H7 (cell line): Measurements from ENCODE around the gene OXER1. TPM values are rescaled to one million over a fixed set of nuclear protein-coding genes. Genes with fewer than 3 reads are reported as not detected.

Experiments
- DNase-seq: peaks from one replicate; pipeline ENCODE4 v3.0.0; 2012
- H3K27me3 ChIP-seq: 2 replicates; pipeline ENCODE4 v1.6.0; 2011; ENCODE audit warnings: mild to moderate bottlenecking, low read length; ENCODE audit not compliant: control insufficient read depth, insufficient read depth
- H3K36me3 ChIP-seq: replicated peaks from 2 replicates; pipeline ENCODE4 v1.5.1; 2011; ENCODE audit warnings: low read length; ENCODE audit not compliant: control insufficient read depth, insufficient read depth
- H3K4me3 ChIP-seq: 2 replicates; pipeline ENCODE4 v1.5.1; 2011; ENCODE audit warnings: low read depth, mild to moderate bottlenecking, control low read depth, low read length, moderate library complexity; ENCODE audit not compliant: insufficient read depth
- total RNA-seq: library from RNA; depleted of rRNA; stranded (reverse); fragments of >200 nt; shearing (Covaris generic); gene quantifications from 2 replicates; pipeline ENCODE4 v1.2.3, GENCODE V29; 2014

Gene OXER1
- total RNA-seq, 1 experiment from 2014 or later, result 0.69 TPM

DNA sequence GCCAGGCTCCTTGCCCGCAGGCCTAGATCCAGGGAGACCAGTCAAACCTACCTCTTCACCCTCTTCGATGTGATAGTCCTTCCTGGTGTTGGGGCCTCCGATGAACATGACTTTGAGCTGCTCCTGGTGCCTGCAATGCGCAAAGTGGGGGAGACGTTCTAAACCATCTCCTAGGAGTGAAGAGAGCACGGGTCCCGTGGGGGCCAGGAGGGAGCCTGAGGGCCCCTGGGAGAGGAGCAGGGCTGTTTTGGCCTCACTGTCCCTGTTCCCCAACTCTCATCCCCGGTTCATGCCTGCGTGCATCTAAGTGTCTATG is 24.5 kb upstream of the OXER1 start:
- peaks cover 8% of the 10 kb centered on the region for H3K27me3 ChIP-seq
- no peak overlapping the region for H3K4me3 ChIP-seq
- no peaks in the 10 kb centered on the region for H3K36me3 ChIP-seq
- no peak for DNase-seq

DNA sequence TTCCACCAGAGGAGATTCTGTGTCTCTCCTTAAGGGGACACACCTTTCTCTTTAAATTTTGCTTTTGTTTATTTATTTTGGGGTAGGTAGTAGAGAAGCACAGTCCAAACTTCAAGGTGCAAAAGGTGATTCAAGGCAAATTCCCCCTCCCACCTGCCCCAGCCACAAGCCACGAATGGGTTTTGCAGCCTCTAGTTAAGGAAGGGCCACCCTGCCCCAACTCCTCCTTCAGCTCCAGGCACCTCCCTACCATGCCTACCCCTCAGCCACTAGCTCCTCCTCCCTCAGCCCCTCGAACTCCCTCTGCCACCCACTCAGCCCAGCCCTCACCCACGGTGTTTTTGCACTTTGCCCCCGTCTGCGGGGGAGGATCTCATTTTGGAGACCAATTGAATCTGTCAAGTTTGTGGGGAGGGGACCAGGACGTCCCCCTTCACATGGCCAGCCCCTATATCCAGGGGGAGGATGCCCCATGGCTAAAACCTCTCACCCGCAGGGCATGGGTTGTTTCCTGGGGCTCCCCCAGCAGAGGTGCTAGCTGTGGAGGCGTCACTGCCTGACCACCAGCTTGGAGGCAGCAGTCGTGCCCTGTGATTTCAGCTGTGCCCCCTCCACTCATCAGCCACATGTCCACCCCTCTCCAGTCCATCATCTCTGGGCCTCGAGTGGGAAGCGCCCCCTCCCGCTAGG is 24.0 kb upstream of the OXER1 start:
- no peak overlapping the region for H3K4me3 ChIP-seq
- H3K27me3 ChIP-seq, result peaks cover 8% of the 10 kb centered on the region
- no peaks in the 10 kb centered on the region for H3K36me3 ChIP-seq
- peak; percentile 31 for DNase-seq

DNA sequence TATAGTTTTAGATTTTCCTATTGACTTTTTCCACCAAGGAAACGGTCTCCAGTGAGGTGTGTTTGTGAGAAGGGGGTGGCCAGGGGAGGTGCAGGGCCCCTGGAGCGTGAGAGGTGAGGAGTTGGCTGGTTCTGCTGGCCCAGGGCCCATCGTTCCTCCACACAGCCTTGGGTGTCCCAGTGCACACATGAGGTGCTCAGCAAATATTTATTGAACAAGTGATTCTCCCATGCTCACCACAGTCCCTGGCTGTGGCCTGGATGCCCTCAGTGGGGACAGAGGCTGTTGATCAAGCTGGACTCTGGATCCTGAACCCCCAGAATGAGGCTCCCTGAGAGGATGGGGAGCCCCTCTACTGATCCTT is 23.5 kb upstream of the OXER1 start:
- Histone ChIP-seq H3K4me3 (no peak overlapping the region), H3K27me3 (peaks cover 8% of the 10 kb centered on the region), H3K36me3 (no peaks in the 10 kb centered on the region)
- DNase-seq, result no peak

DNA sequence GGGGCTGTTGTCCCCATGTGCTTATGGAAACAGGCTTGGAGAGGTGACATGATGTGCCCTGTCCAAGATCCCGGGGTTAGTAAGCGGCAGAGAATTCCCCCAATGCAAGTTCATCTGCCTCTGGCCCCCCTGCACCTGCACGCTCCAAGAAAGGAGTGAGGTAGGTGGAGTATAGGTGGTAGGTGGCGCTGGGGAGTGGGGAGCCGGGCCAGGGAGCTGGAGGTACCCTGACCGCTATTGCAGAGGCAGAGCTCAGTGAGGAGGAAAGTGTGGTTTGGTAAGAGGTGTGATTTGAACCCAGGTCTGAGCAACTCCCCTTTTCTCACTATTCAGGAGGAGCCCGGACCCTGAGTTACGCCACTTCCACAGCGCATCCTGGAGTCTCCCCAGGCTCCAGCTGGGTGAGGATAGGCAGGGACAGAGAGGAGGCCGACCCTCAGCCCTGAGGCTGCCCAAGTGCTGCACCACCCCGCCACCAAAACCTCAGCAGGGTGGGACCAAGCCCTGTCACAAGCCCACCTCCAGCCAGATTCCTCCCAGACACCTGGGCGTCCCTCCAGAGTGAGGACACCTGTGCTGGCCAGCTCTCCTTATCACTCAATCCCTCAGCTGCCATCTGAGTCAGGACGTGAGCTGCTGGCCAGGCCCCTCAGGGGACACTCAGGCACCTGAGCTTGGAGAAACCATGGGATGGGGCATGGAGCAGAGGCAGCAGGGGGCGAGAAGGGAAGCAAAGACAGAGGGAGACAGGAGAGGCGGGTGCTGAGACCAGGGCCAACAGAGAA is 22.8 kb upstream of the OXER1 start:
- Histone ChIP-seq H3K27me3 (peaks cover 4% of the 10 kb centered on the region), H3K4me3 (no peak overlapping the region), H3K36me3 (no peaks in the 10 kb centered on the region)
- DNase-seq, result peak; percentile 63

DNA sequence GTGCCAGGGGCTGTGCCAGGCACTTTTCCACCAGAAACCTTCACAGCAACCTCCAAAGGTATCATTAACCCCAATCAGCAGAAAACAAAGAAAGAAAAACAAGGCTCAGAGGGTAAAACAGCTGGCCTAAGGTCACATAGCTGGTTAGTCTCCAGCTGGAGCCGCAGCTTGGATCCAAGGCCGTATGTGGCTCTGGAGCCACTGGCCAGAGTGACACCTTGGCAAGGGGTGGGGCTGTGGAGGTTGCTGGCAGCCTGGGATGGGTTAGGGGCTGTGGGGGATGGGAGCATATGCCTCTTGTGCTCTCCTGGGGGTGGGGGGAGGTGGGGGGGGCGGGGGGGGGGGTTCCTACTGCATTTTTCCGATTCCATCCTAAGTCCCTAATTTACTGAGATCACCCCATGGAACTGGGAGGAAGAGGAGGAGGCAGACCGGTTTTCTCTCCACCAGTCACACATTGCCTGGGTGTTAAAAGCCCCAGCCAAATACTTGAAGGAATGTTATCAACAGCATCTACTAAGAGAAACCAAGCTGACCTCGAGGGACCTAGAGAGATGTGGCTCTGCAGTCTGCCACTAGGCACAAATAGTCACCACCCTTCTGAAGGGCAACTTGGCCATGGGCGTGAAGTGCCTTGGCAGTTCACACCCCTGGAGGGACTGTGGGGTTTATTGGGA is 20.4 kb upstream of the OXER1 start:
- DNase-seq, result peak; percentile 42
- no peaks in the 10 kb centered on the region for H3K36me3 ChIP-seq
- no peak overlapping the region for H3K4me3 ChIP-seq
- H3K27me3 ChIP-seq, result no peaks in the 10 kb centered on the region

DNA sequence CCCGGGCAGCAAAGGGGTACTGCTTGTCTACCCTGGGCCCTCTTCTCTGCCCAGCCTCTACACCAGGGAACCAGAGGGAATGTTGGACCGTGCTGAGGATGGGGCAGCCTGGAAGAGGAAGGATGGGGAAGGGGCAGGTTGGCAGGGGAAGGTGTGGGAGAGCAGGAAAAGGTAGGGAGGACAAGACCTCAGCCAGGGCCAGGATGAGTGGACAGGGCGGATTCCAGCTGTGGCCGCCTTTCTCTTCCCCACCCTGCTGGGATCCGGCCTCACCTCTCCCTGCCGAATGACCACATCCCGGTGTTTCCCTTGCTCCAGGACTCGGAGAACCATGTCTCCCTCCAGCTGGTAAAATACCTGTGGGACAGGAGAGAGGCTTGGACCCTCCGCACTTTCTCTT is 19.6 kb upstream of the OXER1 start:
- DNase-seq, result no peak
- H3K36me3 ChIP-seq, result no peaks in the 10 kb centered on the region
- H3K27me3 ChIP-seq, result no peaks in the 10 kb centered on the region
- H3K4me3 ChIP-seq, result no peak overlapping the region

DNA sequence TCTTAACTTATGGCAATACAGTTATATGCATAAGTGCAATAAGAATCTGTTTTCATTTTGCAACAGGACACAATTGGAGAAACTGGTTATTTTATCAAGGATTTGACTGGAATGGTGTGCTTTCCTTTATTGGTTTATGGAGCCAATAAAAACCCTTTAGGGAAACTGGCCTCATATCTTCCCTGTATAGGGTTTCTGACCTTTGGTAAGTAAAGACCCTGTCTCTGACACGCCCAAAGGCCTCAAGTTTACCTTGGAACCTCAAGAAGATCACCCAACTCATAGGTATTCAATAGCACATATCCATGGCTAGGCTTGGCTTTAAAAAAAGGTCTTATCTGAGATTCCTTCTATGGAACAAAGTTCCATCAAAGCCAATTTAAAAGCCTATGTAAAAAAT is 17.2 kb upstream of the OXER1 start:
- Histone ChIP-seq H3K36me3 (no peaks in the 10 kb centered on the region), H3K4me3 (no peak overlapping the region), H3K27me3 (no peaks in the 10 kb centered on the region)
- no peak for DNase-seq

DNA sequence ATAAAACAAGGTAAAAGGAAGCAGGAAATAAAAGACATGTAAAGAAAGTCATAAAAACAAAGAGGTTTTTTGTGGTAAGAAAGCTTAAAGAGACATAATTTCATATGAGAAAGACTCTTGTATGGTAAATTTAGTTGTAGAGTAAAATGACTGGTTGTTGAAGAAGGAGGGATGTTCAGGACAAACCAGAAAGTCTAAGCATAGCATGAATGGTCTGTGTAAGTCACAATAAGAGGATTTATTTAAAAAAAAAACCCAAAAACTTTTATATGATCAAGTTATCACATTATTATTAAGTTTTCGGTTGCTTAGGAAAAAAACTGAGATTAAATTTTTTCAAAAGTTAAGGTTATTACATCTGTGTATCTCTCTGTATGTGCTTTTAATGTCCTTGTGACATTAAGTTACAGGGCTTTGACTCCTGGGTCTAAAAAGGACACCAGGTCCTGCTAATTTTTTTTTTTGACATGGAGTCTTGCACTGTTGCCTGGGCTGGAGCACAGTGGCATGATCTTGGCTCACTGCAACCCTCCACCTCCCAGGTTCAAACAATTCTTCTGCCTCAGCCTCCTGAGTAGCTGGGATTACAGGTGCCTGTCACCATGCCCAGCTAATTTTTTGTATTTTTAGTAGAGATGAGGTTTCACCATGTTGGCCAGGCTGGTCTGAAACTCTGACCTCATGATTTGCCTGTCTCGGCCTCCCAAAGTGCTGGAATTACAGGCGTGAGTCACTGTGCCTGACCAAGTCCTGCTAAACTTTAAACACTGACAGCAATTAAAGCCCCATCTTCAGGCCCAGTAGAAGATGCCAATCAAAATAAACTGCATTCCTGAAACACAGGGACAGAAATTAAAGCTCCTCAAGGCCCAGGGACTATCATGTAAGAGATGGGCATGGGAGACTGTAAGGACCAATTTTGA is 14.2 kb upstream of the OXER1 start:
- H3K4me3 ChIP-seq, result no peak overlapping the region
- H3K27me3 ChIP-seq, result no peaks in the 10 kb centered on the region
- no peak for DNase-seq
- H3K36me3 ChIP-seq, result no peaks in the 10 kb centered on the region

DNA sequence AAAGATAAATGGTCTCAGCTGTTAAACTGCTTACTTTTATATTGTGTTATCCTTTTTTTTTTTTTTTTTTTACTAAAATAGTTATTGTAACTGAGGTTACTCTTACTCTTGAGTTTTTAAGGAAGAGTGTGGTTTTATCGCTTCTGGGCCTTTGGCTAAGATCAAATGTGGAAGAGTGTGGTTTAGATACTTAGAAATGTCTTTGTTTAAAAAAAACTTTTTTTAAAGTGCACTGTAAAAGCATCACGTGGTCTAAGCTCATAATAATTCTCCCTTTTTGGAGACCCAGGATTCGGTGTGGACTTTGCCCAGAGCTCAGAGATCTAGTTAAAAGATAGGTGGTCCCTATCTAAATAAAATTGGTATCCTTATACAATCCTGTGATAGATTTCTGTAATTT is 11.9 kb upstream of the OXER1 start:
- DNase-seq, result no peak
- no peak overlapping the region for H3K4me3 ChIP-seq
- no peaks in the 10 kb centered on the region for H3K27me3 ChIP-seq
- H3K36me3 ChIP-seq, result no peaks in the 10 kb centered on the region

DNA sequence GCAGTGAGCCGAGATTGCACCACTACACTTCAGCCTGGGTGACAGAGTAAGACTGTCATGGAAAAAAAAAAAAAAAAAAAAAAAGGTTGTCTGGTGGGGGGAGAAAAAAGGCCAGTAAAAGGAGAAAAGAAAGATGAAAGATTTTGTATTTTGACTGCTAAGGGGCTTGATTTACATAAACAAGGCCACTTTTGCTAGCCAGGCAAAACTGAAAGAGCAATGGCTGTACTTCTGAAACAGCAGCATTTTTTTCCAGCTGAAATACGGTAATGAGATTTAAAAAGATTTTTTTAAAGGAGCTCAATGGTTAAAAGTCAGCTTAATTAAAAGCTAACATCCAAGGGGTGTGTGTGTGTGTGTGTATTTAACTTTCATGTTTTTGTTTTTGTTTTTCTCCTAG is 11.3 kb upstream of the OXER1 start:
- no peaks in the 10 kb centered on the region for H3K36me3 ChIP-seq
- DNase-seq, result no peak
- H3K27me3 ChIP-seq, result no peaks in the 10 kb centered on the region
- no peak overlapping the region for H3K4me3 ChIP-seq

DNA sequence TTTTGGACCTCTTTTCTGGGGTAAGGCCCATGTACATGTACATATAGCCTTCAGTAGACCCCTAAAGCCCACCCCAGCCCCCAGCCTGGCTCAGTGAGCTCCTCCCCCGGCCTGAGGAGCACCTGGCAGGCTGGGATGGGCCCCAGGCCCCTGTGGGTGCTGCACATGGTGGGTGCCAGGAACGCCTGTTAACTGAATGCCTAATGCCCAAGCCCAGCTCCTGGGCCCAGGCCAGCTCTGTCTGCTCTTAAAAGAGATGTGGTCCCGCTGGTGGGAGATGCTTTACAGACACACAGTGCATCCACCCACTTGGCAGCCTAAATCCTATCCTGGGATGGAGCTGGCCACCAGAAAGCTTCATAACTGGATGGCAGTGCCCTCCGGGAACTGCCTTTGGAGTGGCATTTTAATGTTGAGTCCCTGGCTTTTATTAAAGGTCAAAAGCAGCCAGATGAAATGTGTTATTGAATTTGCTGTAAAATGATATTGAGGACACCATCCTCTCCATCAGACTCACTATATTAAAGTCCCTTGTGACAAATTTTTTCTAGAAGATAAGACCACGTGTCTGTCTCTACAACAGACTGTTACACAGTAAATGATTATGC is 7.7 kb upstream of the OXER1 start:
- no peaks in the 10 kb centered on the region for H3K27me3 ChIP-seq
- no peaks in the 10 kb centered on the region; the same call in 1 of the 2 replicates for H3K36me3 ChIP-seq
- H3K4me3 ChIP-seq, result no peak overlapping the region
- peak; percentile 26 for DNase-seq

DNA sequence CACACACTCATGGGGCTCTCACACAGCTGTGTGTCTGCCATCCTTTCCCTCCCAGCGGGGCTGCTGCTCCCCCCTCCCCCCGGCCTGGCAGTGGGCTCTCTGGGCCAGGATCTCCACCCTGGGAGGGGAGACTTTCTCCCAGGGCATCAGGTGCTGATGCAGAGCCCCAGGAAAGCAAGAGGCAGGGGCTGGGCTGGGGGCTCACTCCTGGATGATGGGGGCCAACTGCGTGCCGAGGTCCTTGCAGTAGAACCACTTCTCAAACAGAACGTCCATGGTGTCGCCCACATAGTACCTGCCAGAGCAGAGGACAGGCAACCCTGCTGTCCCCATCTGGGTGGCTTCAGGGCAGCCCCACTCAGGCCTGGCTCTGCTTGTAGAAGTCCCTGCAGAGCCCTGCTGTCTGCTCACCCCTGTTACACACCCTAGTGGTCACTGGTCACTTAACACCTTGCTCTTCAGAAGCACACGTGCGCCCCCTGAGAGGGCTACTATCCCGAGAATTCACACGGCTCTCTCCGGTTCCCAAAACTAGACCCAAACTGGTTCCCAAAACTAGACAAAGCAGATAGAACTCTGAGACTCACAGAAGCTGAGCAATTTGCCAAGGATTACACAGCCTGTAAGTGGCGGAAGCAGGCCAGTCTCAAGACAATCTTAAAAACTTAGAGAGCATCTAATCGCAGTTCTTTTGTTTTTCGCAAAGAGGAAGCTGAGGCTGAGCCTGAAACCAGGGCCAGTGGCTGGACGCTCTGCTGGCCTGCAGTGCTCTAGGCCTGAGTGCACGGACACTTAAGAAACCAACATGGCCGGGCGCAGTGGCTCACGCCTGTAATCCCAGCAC is 6.6 kb upstream of the OXER1 start:
- Histone ChIP-seq H3K4me3 (no peak overlapping the region), H3K27me3 (no peaks in the 10 kb centered on the region), H3K36me3 (no peaks in the 10 kb centered on the region; the same call in 1 of the 2 replicates)
- peak; percentile 94 for DNase-seq

DNA sequence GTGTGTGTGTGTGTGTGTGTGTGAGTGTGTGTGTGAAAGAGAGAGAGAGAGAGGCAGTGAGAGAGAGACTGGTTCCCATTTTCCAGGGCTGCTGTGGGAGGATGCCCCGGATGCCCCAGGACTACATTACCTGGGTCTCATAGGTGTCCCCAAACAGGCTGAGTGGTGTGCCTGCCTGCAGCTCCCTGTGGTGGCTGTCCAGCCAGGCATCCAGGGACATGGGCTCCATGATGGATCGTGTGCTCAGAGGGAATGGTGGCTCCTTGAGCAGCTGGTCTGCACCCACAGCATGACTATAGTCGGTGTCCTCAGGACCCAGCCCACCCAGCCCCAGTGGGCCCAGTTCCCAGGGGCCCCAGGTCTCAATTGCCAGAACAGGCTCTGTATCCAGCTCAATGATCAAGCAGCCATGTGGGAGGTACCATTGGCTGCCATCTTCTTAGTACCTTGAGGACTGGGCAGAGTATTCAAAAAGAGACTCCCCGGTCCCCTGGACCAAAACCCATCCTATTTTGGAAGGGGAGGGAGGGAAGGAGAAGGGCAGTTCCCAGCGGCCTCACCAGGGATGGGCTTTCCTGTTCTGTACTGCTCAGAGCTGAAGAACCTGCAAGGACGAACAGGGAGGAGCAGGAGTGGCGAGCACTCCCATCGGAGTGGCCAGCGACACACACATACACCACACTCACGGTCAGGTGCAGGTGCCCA is 5.8 kb upstream of the OXER1 start:
- peak; percentile 25 for DNase-seq
- Histone ChIP-seq H3K4me3 (no peak overlapping the region), H3K27me3 (no peaks in the 10 kb centered on the region), H3K36me3 (no peaks in the 10 kb centered on the region; the same call in 1 of the 2 replicates)
